Activated gamma-delta T cell treated with Interleukin-2 at 50 U/mL for 16 hours (primary cell): ENCODE data around the gene CLDN19.
"Not testable (repeated sequence)": the region's sequence is repeated elsewhere in the genome, so short reads cannot be mapped to it uniquely, and the experiment has no call there.

Experiments
- DNase-seq: peaks from one replicate; pipeline ENCODE4 v3.0.0-alpha.2; 2020

CLDN19 gene

DNA sequence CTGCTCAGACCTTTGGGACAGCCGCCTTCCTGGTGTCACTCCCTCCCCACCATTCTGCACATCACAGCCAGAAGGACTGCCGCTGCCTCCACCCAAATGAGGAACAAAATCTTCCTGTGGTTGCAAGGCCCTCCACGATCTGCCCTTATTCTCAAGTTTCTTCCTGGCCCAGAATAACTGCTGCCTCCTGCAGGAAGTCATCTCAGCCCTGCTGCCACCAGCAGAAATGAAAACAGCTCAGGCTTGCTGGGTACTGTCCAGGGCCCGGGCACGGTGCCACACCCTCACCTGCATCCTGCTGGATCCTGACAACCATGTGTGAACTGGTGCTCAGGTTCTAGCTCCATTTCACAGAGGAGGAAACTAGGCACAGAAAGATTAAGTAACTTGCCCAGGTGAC is 2.8 kb downstream of the CLDN19 start:
- DNase-seq = no peak

DNA sequence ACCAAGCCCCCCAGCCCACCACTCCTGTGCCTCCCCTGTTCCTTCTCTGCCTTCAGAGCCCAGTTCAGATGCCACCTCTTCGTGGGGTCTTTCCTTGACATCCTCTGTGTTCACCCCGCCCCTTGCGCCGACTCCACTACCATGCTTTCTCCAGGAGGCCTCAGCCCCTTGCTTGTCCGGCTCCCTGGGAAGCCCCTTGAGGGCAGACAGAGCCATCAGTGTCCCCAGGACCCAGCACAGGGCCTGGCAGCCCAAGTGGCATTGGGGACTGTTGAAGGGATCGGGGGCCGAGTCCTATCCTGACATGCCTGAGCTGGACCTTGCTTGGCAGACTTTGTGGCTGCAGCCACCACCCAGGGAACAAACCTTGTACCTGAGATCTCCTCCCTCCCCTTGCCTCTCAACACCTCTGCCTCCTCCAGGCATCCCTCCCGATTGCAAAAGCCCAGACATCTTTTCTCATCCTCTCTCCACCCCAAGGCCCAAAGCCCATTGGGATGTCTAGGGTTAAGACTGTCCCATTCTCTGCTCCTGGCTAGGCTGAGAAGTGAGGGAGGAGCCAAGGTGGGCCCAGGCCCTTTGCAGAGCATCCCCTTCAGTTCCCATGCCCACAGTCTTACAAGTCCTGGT is 3.4 kb downstream of the CLDN19 start:
- no peak for DNase-seq

DNA sequence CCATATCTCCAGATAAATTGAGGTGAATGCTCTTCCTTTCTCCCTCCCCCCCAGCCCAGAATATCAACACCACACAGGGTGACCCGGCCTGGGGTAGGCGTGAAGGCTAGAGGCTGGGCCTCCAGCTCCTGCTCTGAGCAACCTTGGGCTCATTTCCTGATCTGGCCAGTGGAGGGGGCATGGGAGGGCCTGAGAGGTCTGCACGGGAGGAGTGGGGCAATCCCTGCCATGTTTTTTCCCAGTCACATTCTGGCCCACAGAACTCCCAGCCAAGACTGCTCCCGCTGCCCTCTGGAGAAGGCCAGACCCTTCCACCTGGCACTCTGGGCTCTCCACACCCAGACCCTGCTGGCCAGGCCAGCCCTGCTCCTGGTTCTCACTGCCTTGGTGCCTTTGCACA is 3.9 kb downstream of the CLDN19 start:
- no peak for DNase-seq

DNA sequence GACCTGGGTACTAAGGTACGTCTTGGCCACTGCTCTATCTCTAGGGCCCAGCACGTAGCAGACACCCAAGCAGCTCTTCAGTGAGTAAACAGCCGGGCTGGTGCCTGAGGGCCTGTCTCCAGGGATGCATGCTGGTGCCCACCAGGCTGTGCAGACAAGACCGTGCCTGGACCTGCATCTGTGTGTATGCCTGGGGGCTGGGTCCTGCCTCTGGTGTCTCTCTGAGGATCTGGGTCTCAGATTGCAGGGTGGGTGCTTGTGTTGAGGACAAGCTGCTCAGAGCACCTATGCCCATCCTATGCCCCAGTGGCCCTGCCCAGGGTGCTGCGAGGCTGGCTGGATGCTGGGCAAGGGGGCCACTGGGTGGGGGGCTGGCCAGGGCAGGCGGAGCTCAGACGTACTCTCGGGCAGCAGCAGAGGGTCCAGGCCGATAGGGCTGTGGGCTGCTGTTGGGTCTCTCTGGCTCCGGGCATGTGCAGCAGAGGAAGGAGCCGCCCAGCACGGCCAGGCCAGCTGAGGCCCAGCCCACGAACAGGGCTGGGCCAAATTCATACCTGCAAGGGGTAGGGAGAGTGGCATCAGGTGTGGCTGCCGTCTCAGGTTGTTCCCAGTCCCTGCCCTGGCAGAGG is 4.4 kb downstream of the CLDN19 start:
- DNase-seq = no peak

DNA sequence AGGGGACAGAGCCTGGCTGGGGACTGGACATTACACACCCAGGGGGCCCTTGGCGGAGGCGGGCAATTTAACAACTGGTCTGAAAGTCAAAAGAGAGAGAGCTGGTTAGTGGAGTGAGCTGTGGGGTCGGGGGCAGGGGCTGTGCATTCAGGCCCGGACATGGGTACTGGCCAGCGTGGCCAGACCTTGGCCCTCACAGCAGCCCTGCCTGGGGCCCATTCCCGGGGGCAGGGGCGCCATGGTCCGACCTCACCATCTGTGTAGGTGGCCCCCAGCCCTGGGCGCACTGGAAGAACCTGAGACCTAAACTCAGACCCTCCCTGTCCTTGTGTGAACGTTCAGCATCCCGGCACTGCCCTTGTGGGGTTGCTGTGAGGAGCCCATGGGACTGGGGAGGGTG is 5.0 kb downstream of the CLDN19 start:
- no peak for DNase-seq

DNA sequence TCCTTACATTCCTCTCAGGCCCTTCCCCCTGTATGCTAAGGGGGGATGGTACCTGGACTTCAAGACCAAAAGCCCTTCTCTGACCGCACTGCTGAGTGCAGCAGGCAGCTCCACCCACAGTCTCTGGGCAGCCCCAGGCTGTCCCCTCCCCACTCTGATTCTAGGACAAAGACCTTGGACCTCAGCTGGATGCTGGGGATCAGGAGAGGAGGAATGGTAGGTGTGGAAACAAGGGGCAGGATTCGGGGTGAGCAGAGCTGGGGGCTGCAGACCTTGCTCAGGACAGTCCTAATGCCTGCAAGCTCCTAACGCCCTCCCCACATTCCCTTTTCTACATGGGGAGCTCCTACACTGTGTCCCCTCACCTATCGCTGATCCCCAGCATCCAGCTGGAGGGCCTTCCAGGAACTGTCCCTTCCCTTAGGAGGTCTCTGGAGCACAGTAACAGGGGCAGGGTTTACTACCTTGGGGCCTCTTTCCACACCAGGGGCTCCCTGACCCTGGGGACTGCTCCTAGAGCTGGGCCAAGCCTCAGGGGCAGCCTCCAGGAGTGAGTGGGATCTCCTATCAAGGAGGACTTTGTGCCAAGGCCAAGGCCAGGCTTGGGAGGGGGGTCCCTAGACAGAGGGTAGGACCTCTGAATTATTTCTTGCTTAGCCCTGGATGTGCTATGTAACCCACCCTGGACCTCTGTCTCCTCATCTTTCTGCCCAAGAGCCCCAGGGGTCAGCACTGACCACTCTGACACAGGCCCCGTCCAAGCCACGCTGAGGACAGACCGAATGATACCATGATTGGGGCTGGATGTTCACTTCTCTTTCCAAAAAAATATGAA is 5.6 kb downstream of the CLDN19 start:
- DNase-seq = no peak

DNA sequence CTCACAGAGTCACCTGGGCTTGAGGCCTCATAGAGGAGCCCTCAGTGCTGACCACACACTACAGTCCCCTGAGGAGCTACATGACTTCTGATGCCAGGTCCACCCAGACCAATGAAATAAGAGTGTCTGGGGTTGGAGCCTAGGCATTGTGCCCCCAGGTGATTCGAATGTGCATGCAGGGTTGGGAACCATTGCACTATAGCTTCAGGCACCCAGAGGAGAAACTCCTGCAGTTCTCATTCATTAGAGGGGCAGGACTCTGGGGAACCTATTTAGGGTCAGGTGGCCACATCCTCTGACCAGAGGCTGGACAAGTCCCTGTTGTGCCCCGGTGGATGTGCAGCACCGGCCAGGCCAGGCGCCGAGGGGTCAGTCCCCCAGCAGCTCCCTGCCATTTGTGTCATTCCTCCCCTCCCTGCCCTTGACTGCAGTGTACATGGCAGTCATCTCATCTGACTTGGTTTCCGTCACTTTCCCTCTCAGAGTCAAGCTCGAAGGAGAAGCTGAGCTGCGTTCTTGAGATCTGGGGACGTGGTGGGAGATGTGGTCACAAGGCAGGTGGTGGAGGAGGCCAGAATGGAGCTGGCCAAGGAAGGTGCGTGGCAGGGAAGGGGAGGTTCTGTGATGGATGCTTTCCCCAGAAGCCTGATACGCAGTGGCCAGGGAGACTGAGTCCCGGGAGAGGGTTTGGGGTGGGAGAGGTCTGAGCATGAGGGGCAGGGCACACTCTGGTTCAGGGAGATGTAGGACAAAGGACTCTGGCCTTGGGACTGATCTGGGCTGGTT is 6.4 kb downstream of the CLDN19 start:
- DNase-seq = no peak

DNA sequence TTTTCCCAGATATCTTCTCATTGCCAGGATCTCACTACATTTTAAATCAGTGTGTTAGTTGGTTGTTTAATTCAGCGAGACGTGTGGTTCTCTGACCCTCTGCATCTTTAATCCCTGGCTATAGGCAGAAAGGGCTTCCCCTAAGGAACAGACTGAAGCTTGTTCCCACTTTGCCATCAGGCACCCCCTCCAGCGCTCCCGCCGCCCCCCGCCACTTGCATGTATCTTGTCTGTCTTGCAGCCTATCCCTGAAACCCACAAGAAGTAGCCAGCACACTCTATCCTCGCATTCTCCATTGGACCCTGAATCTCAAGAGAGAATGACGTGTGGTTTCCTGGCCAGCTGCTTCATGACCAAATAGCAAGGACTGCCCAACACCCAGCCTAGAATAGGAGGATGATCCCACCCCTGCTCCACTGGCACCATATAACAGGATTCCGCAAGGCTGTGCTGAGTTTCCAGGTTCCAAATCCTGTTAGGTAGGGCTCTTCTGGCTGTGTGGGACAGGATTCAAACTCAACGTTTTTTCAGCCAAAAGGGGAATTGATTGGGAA is 7.8 kb downstream of the CLDN19 start:
- no peak for DNase-seq

DNA sequence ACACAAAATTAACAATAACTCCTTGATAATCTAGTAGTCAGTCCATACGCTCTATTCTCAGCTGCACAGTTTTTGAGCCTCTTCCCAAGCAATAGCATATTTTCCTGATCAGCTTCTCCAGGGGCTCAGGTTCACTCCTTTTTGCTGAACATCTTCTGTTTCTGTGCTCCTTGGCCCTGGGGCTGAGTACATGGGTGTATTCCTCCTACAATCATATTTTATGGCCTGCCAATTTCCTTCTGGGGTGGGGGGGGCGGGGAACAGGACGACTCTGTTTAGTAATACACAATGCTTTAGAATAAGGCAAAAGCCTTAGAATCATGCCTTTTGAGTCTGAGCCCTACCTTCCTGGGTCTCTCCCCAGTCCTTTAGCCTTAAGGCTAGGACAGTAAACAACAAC is 8.5 kb downstream of the CLDN19 start:
- no peak for DNase-seq

DNA sequence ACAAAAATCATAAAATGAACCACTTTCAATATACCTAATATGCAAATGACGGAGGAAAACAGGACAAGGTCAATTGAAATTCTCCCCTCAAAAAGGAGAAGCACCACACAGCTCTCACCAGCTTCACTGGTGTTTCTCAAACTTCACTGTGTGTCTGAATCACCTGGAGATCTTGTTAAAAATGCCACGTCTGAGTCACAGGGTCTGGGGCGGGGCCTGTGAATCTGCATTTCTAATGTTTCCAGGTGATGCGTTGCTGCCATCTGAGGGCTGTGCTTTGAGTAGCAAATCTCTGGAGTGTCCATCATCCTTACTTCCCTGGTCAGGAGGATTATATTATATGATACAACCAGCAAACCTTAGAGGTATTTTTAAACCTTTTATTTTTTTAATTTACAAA is 9.0 kb downstream of the CLDN19 start:
- no peak for DNase-seq

DNA sequence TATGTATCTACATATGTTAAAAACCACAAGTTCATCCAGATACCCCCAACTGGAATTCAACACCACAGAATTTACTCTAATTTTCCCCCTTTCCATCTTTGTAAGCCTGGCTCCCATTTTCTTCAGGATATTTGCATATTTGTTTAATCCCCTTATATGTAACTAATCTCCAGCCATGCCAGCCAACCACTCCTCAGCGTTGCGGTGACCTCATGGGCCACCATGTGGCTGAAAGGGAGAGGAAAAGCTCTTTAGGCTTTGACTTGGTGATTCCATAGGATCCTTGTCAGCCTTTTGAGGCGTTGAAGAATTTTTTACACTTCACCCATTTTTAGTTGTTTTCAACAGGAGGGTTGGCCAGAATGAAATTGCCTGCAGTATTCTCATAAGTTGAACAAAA is 10.0 kb downstream of the CLDN19 start:
- DNase-seq = no peak

DNA sequence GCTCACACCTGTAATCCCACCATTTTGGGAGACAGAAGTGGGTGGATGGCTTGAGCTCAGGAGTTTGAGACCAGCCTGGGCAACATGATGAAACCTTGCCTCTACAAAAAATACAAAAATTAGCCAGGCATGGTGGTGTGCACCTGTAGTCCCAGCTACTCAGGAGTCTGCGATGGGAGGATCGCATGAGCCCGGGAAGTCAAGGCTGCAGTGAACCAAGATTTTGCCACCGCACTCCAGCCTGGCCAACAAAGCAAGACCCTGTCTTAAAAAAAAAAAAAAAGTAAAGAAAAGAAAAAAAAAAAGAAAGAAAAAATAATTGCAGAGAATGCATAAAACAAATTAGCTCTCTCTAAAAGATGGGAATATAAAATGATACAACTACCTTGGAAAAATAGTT is 14.2 kb downstream of the CLDN19 start:
- not testable (repeated sequence) for DNase-seq

DNA sequence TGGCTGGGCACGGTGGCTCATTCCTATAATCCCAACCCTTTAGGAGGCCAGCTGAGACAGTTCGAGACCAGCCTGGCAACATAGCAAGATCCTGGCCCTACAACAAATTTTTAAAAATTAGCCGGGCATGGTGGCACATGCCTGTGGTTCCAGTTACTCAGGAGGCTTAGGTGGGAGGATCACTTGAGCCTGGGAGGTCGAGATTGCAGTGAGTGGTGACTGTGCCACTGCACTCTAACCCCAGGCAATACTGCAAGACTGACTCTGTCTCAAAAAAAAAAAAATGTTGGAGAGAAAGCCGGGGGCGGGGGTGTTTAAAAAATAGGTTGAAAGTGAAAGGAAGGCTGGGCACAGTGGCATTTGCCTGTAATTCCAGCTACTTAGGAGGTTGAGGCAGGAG is 16.5 kb downstream of the CLDN19 start:
- DNase-seq = no peak

DNA sequence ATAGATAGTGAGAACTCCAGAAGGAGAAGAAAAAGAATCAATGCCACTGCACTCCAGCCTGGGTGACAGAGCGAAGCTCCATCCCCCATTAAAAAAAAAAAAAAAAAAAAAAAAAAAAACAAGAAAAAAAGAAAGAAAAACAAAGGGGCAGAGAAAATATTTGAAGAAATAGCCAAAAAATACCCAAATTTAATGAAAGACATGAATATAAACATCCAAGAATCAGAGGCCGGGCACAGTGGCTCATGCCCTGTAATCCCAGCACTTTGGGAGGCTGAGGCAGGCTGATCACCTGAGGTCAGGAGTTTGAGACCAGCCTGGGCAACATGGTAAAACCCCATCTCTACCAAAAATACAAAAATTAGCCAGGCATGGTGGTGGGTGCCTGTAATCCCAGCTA is 17.6 kb downstream of the CLDN19 start:
- DNase-seq = not testable (repeated sequence)

DNA sequence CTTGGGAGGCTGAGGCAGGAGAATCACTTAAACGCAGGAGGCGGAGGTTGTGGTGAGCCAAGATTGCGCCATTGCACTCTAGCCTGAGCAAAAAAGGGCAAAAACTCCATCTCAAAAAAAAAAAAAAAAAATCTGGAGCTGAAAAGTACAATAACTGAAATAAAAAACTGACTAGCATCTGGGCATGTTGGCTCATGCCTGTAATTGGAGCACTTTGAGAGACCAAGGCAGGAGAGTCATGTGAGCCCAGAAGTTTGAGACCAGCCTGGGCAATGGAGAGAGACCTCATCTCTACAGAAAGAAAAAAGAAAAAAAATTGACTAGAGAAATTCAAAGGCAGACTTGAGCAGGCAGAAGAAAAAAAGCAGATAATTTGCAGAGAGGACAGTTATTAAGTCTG is 18.1 kb downstream of the CLDN19 start:
- DNase-seq = no peak

DNA sequence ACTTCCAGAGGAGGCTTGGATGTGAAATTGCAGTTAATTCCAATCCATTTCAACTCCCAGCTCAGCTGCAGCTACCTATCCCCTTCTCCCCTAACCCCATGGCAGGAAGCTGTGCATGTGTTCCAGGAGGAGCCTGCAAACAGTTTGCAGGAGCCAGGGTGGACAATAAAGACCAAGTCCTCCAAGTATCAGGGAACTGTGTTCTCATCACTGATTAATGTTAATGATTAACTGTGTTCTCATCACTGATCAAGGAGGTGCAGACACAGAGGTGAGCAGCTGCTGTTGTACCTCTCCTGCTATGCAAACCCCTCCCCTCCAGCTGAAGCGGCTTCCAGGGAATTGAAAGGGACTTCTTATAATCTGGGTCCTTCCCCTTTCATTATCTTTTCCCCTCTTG is 19.2 kb downstream of the CLDN19 start:
- no peak for DNase-seq

DNA sequence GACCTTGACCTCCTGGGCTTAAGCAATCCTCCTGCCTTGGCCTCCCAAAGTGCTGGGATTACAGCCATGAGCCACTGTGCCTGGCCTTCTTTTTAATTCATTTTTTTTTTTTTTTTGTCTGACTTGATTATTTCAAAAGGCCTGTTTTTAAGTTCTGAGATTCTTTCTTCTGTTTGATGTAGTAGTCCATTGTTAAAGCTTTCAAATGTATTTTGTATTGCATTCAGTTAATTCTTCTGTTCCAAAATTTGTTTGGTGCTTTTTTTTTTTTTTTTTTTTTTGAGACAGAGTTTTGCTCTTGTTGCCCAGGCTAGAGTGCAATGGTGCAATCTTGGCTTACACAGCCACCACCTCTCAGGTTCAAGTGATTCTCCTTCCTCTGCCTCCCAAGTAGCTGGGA is 25.6 kb downstream of the CLDN19 start:
- not testable (repeated sequence) for DNase-seq

DNA sequence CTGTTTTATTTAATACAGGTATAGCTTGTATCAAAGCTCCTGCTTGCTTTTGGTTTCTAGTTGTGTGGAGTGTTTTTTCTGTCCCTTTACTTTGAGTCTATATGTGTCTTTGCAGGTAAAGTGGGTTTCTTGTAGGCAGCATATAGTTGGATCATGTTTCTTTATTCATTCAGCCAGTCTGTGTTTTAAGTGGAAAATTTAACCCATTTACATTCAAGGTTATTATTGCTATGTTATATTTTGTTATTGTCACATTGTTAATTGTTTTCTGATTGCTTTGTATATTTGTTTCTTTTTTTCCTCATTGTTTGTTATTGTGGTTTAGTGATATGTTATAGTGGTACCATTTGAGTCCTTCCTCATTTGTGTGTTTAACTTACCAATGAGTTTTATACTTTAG is 26.7 kb downstream of the CLDN19 start:
- no peak for DNase-seq

DNA sequence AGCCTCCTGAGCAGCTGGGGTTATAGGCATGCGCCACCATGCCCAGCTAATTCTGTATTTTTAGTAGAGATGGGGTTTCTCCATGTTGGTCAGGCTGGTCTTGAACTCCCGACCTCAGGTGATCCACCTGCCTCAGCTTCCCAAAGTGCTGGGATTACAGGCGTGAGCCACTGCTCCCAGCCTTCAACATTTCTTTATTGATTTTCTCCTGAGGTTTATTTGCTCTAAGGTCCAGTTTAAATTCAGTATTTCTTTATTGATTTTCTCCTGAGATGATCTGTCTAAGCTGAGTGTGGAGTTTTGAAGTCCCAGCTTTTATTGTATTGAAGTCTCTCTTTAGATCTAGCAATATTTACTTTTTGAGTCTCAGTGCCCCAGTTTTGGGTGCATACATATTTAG is 27.2 kb downstream of the CLDN19 start:
- not testable (repeated sequence) for DNase-seq

DNA sequence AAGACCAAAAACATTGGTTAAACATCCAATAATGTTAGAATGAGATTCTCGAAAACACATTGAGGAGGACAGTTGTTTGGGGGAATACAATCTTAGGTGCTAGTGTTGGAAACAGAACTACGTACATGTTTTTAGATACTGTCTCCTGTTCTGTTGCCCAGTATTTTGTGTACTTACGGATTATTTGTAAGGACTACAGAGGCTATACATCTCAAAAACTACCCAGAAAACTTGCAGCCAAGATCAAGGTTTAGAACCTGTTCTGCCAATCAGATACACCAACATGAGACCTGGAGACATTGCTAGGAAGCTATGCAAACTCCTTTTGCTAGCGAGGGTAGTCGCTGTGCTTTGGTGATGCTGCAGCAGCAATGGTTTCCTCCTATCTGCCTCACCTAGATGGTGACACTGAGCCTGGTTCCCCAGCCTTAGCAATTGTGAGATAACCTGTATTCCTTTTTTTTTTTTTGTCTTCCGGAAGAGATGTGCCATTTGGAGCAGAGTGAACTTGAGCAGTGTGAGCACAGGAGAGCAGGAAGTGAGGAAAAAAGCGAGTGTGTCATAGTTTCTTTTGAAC is 36.1 kb downstream of the CLDN19 start:
- DNase-seq = no peak

DNA sequence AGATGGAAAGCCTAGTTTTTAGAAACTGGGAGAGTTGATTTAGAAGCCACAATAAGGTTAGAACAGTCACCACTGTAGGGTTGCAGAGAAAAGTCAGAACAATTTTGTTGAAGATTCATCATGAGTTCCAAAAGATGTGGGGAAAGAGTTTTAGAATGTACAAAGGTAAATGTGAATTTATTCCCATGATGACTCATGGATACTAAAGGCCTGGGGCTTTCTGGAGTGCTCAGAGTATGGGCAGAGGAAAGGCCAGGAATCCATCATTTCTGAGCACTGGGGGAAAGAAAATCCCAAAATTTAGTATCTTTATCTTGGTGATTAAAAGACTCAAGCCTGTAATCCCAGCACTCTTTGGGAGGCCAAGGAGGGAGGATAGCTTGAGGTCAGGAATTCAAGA is 40.0 kb downstream of the CLDN19 start:
- no peak for DNase-seq

DNA sequence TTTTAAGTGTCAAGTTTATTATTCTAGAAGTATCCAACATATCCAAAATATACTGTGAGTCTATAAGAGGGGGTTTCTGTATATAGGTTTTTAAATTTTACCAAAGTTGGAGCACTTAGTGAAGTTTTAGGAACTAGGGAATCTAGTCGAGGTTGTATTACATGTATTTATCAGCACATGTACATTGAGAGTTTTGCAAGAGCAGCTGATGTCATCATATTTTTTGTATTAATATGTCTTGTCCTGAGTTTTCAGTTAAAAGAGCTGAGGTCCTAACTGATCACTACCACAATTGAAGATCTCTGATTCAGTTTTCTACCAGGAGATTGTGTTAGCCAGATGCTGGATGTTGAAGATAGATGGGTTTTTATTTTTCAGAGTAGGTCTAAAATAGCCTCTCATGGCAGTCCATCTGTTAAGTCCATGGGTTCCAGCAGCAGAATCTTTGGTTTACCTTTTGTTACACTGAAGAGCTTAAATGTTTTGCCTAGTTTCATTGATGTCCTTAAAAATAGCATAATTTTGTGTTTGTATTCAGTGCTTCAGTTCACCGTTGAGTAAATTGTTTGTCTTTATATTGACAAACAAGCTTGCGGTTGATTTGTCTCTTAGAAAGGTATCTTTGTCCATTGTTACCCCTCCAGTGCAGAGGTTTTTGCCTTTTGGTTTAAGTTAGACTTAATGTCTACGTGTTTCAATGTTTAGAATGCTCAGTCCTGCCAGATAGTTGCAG is 41.8 kb downstream of the CLDN19 start:
- no peak for DNase-seq
